Peyer's patch (tissue), 4 donors: ENCODE measurements around the gene STK32C.

ENCODE experiments used
- CTCF ChIP-seq, 6 experiments: fragments of 450-650 bp in 4 of 6; fragments of 200-600 bp in 2 of 6; sonication (generic) in 1 of 6; IDR thresholded peaks; one replicate each; pipeline ENCODE4 v1.5.1; 2017 to 2019; ENCODE audit warnings: antibody characterized with exemption in 6 of 6, mild to moderate bottlenecking in 3 of 6, moderate library complexity in 1 of 6
- POLR2A ChIP-seq, 2 donors: fragments of 450-650 bp; IDR thresholded peaks; one replicate each; pipeline ENCODE4 v1.5.1; 2017; ENCODE audit warnings: antibody characterized with exemption in 2 of 2, mild to moderate bottlenecking in 2 of 2, moderate library complexity in 2 of 2

- TF ChIP-seq POLR2A (IDR thresholded peaks at IDR 0.05), result no peak
- no peak for TF ChIP-seq CTCF (IDR thresholded peaks at IDR 0.05)
Observed at GRCh38 chr10:132258423-132258822, 49.3 kb downstream of the STK32C start.
